NCI-H69 (cell line): ENCODE measurements around the gene TJAP1.
"Not testable (repeated sequence)": the region's sequence is repeated elsewhere in the genome, so short reads cannot be mapped to it uniquely, and the experiment has no call there.

ENCODE experiments used
- DNase-seq: peaks from one replicate; lab custom pipeline; 2025; lab: John Stamatoyannopoulos, UW

The TJAP1 gene

GRCh38 chr6:43481591-43482236, 4.3 kb downstream of the TJAP1 start:
- DNase-seq: no peak

DNA sequence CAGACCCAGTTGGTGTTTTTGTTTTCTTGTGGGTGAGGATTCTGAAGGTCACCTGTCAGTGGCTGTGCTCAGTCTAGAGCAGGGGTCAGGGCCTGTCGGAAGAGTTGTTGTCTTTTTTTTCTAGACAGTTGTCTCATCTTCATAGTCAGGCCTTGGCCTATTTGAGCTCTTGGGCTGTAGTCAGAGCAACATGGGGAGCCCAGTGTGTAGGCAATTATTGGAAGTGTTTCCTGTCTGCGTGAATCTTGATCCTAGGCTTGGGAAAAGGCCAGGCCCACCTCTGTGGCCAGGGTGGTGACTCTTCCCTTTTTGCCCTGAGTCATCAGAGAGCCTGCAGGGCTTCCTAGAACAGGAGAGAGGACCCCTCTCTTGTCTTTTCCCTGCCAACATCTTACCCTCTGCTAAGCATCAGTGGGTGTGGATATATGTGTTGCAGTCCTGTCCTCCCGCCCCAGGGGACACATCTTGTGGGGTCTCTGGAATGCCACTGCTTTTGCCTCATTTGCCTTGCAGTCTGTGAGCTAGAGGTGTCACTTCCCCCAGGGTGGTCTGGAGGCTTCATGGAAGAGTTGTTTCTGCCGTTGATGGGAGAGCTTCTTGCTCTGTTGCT, 11.4 kb downstream of the TJAP1 start:
- no peak for DNase-seq

GRCh38 chr6:43489277-43490072, 12.1 kb downstream of the TJAP1 start:
- no peak for DNase-seq

GRCh38 chr6:43490523-43490939, 13.2 kb downstream of the TJAP1 start:
- no peak for DNase-seq

- peak; percentile 17 for DNase-seq
Observed at GRCh38 chr6:43491750-43492661, 14.6 kb downstream of the TJAP1 start.

- DNase-seq: no peak
Observed at GRCh38 chr6:43492673-43493072, 15.3 kb downstream of the TJAP1 start.

GRCh38 chr6:43493230-43493629, 15.9 kb downstream of the TJAP1 start:
- no peak for DNase-seq

- DNase-seq: no peak
Observed at GRCh38 chr6:43493833-43494232, 16.5 kb downstream of the TJAP1 start.

GRCh38 chr6:43494321-43494720, 17.0 kb downstream of the TJAP1 start:
- DNase-seq: no peak

- DNase-seq: no peak
Observed at GRCh38 chr6:43494766-43495165, 17.4 kb downstream of the TJAP1 start.

GRCh38 chr6:43495409-43495941, 18.1 kb downstream of the TJAP1 start:
- peak; percentile 40 for DNase-seq

- peak; percentile 27 for DNase-seq
Observed at GRCh38 chr6:43496370-43497128, 19.2 kb downstream of the TJAP1 start.

DNA sequence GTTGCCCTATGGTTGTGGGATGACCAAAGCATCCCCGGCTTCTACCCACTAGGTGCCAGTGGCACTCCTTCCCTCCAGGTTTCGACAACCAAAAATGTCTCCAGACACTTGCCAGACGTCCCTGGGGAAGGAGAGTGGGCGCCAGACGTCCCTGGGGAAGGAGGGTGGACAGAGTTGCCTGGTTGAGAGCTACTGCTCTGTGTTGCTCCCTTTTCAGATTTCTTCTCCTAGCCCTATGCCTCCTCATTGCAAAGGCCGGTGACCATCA, 19.7 kb downstream of the TJAP1 start:
- no peak for DNase-seq

DNA sequence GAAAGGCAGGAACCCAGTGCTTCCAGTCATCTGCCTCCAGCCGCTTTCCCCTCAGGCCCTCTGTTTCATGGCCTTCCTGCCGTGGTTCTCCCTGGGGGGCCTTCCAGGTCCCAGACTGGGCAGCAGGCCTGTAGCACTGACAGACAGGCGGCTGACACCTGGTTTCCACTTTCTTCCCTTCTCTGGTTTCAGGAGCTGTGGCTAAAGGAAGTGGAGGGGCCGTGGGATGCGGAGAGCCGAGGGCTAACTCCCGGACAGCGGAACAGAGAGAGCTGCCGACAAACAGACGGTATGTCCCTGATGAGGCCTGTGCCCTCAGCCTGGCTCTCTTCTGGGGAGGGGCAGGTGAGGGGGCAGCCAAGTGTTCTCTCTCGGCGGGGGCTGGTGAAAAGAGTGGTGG, 20.3 kb downstream of the TJAP1 start:
- DNase-seq: no peak

- not testable (repeated sequence) for DNase-seq
Observed at GRCh38 chr6:43498291-43498690, 20.9 kb downstream of the TJAP1 start.

- DNase-seq: no peak
Observed at GRCh38 chr6:43499028-43499815, 21.9 kb downstream of the TJAP1 start.

- no peak for DNase-seq
Observed at GRCh38 chr6:43500921-43501320, 23.6 kb downstream of the TJAP1 start.

GRCh38 chr6:43502666-43503065, 25.3 kb downstream of the TJAP1 start:
- DNase-seq: no peak

- no peak for DNase-seq
Observed at GRCh38 chr6:43503443-43503842, 26.1 kb downstream of the TJAP1 start.

- no peak for DNase-seq
Observed at GRCh38 chr6:43504756-43505593, 27.6 kb downstream of the TJAP1 start.
